ENCODE data around the gene CTNNA2.

Gene CTNNA2

GRCh38 chr2:79619442-79619841 lies 106.6 kb downstream of the CTNNA2 start:
- no peak for DNase-seq

GRCh38 chr2:79619976-79620375 lies 107.1 kb downstream of the CTNNA2 start:
- no peak for DNase-seq

- no peak for DNase-seq
Measured at GRCh38 chr2:79620679-79621078, 107.8 kb downstream of the CTNNA2 start.

- no peak for DNase-seq
Measured at GRCh38 chr2:79621252-79621651, 108.4 kb downstream of the CTNNA2 start.

GRCh38 chr2:79621755-79622154 lies 108.9 kb downstream of the CTNNA2 start:
- DNase-seq, result no peak

GRCh38 chr2:79622508-79622907 lies 109.7 kb downstream of the CTNNA2 start:
- no peak for DNase-seq

- peak; percentile 84 for DNase-seq
Measured at GRCh38 chr2:79627237-79627636, 114.4 kb downstream of the CTNNA2 start.

GRCh38 chr2:79630060-79630459 lies 117.2 kb downstream of the CTNNA2 start:
- peak; percentile 15 for DNase-seq

GRCh38 chr2:79630972-79631557 lies 118.2 kb downstream of the CTNNA2 start:
- DNase-seq, result no peak

GRCh38 chr2:79638410-79638809 lies 125.6 kb downstream of the CTNNA2 start:
- DNase-seq, result no peak

GRCh38 chr2:79638954-79639353 lies 126.1 kb downstream of the CTNNA2 start:
- DNase-seq, result no peak

- DNase-seq, result no peak
Measured at GRCh38 chr2:79640001-79640400, 127.2 kb downstream of the CTNNA2 start.

GRCh38 chr2:79649531-79649930 lies 136.7 kb downstream of the CTNNA2 start:
- no peak for DNase-seq

GRCh38 chr2:79660557-79660956 lies 147.7 kb downstream of the CTNNA2 start:
- DNase-seq, result no peak

- no peak for DNase-seq
Measured at GRCh38 chr2:79665091-79665490, 152.2 kb downstream of the CTNNA2 start.

- no peak for DNase-seq
Measured at GRCh38 chr2:79666430-79666829, 153.6 kb downstream of the CTNNA2 start.

- DNase-seq, result no peak
Measured at GRCh38 chr2:79669714-79670113, 156.9 kb downstream of the CTNNA2 start.

- no peak for DNase-seq
Measured at GRCh38 chr2:79670198-79670597, 157.3 kb downstream of the CTNNA2 start.

GRCh38 chr2:79686884-79687283 lies 174.0 kb downstream of the CTNNA2 start:
- no peak for DNase-seq

- DNase-seq, result no peak
Measured at GRCh38 chr2:79695248-79695647, 182.4 kb downstream of the CTNNA2 start.

- DNase-seq, result no peak
Measured at GRCh38 chr2:79697200-79697599, 184.3 kb downstream of the CTNNA2 start.

GRCh38 chr2:79700651-79701050 lies 187.8 kb downstream of the CTNNA2 start:
- no peak for DNase-seq

- DNase-seq, result no peak
Measured at GRCh38 chr2:79702905-79703304, 190.1 kb downstream of the CTNNA2 start.

- no peak for DNase-seq
Measured at GRCh38 chr2:79711098-79711497, 198.2 kb downstream of the CTNNA2 start.

- no peak for DNase-seq
Measured at GRCh38 chr2:79713131-79713785, 200.4 kb downstream of the CTNNA2 start.
